Activated CD8-positive, alpha-beta T cell treated with anti-CD3 and anti-CD28 coated beads for 36 hours (primary cell): ENCODE data around the gene RAB26. TPM values are rescaled to one million over a fixed set of nuclear protein-coding genes. Genes with fewer than 3 reads are reported as not detected.

ENCODE experiments used
- ATAC-seq: fragments of 200-7000 bp; cut with Tn5 transposase; one replicate; pipeline ENCODE4 v1.10.0; 2021; ENCODE audit warnings: mild to moderate bottlenecking, moderate library complexity
- CTCF ChIA-PET: fragments of 350-600 bp; sonication (Branson Sonifier 250); formaldehyde crosslinking; loops from one replicate; lab custom pipeline; 2021; ENCODE audit warnings: antibody characterized with exemption; lab: Charles Lee
- POLR2A ChIA-PET: fragments of 350-600 bp; sonication (Branson Sonifier 250); formaldehyde crosslinking; loops from one replicate; lab custom pipeline; 2021; ENCODE audit warnings: antibody characterized with exemption; lab: Charles Lee
- DNase-seq: peaks from one replicate; pipeline ENCODE4 v3.0.0-alpha.2; 2020
- H3K27ac Mint-ChIP-seq: one replicate; pipeline ENCODE4 v1.8.0; 2021; ENCODE audit warnings: mild to moderate bottlenecking, mixed read lengths
- H3K27me3 Mint-ChIP-seq: one replicate; pipeline ENCODE4 v1.8.0; 2021; ENCODE audit warnings: mixed read lengths
- H3K36me3 Mint-ChIP-seq: one replicate; pipeline ENCODE4 v1.8.0; 2021; ENCODE audit warnings: low read depth, mixed read lengths
- H3K4me1 Mint-ChIP-seq: one replicate; pipeline ENCODE4 v1.8.0; 2021; ENCODE audit warnings: low read depth, mixed read lengths
- H3K4me3 Mint-ChIP-seq: one replicate; pipeline ENCODE4 v1.8.0; 2021; ENCODE audit warnings: mild to moderate bottlenecking, moderate library complexity, mixed read lengths
- H3K9me3 Mint-ChIP-seq: one replicate; pipeline ENCODE4 v1.8.0; 2021; ENCODE audit warnings: mixed read lengths
- intact Hi-C: fragments of 100-400 bp; cut with micrococcal nuclease; formaldehyde crosslinking; loops from one replicate; pipeline ENCODE4 v1.10.0; 2022
- total RNA-seq, 2 experiments: library from RNA; stranded (reverse); gene quantifications; one replicate each; pipeline ENCODE4 v1.2.3, GENCODE V29; 2021
- TF ChIP-seq, protein P1 (sequence below): fragments of 200-600 bp; IDR thresholded peaks from one replicate; pipeline ENCODE4 v1.8.0; 2022; ENCODE audit warnings: antibody characterized with exemption, mild to moderate bottlenecking

RAB26 gene
- total RNA-seq, 2 experiments from 2014 or later, result 0.34 to 0.49 TPM

GRCh38 chr16:2196162-2196980 is 47.9 kb downstream of the RAB26 start, which contains the start of gene CASKIN1:
Gene CASKIN1 (minus strand): TSS chr16:2196605. CDS start chr16:2196432, 173 bp downstream.
- Mint-ChIP-seq H3K4me1 (peaks cover 3% of the 10 kb centered on the region), H3K4me3 (peak within 1 kb of the TSS; percentile 55), H3K27ac (no peak within 1 kb of the TSS), H3K9me3 (no peaks in the 10 kb centered on the region), H3K36me3 (no peaks in the 10 kb centered on the region), H3K27me3 (peaks cover 23% of the 10 kb centered on the region)
- TF ChIP-seq, protein P1, sequence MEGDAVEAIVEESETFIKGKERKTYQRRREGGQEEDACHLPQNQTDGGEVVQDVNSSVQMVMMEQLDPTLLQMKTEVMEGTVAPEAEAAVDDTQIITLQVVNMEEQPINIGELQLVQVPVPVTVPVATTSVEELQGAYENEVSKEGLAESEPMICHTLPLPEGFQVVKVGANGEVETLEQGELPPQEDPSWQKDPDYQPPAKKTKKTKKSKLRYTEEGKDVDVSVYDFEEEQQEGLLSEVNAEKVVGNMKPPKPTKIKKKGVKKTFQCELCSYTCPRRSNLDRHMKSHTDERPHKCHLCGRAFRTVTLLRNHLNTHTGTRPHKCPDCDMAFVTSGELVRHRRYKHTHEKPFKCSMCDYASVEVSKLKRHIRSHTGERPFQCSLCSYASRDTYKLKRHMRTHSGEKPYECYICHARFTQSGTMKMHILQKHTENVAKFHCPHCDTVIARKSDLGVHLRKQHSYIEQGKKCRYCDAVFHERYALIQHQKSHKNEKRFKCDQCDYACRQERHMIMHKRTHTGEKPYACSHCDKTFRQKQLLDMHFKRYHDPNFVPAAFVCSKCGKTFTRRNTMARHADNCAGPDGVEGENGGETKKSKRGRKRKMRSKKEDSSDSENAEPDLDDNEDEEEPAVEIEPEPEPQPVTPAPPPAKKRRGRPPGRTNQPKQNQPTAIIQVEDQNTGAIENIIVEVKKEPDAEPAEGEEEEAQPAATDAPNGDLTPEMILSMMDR, result no peak
- ChIA-PET CTCF (interaction anchor here (0.6 to 3.9 kb wide), 3 partner anchors 55 to 225 kb away, joined by 3 to 24 read pairs (median 4); partner anchors contain the start of gene ECI1), POLR2A (interaction anchor here (1.0 to 3.6 kb wide), 4 partner anchors 8 to 41 kb away, joined by 3 to 18 read pairs (median 12); partner anchors contain the start of gene TRAF7)
- no peak for DNase-seq
- peak; percentile 50 for ATAC-seq
- intact Hi-C loops, result no loop called here

- peaks cover 3% of the 10 kb centered on the region for H3K4me1 Mint-ChIP-seq
- intact Hi-C loops, result no loop called here
Observed at GRCh38 chr16:2196981-2197511, 48.6 kb downstream of the RAB26 start.

DNA sequence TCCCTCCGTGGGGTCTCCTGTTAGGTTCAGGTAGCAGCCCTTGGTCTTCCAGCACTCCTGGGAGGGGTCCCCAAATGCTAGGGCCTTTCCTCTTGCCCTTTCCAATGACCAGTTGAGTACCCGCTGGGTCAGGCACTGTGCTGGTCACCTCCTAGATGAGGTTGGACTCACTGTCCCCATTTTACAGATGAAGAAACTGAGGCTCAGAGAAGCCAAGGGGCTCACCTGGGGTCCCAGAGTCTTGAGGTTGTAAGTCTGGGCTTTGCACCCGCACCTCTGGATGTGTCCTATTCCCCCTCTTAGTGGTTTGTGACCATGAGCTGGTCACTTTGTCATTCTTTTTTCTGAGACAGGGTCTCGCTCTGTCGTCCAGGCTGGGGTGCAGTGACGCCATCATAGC is 49.3 kb downstream of the RAB26 start:
- no peak for ATAC-seq
- Mint-ChIP-seq H3K36me3 (no peaks in the 10 kb centered on the region), H3K27me3 (peaks cover 23% of the 10 kb centered on the region), H3K4me3 (peak overlapping the region; percentile 29), H3K27ac (no peak overlapping the region), H3K4me1 (peaks cover 3% of the 10 kb centered on the region), H3K9me3 (no peaks in the 10 kb centered on the region)
- intact Hi-C loops, result no loop called here
- POLR2A ChIA-PET, result interaction anchor here (1.2 to 3.6 kb wide), 3 partner anchors 42 to 151 kb away, joined by 3 to 18 read pairs (median 3); partner anchors contain the start of genes ECI1, NTHL1 and TRAF7
- DNase-seq, result no peak
- CTCF ChIA-PET, result interaction anchor here (0.7 kb wide), 1 partner anchor 492 kb away, joined by 3 read pairs; no protein-coding TSS in a partner anchor
- TF ChIP-seq, protein P1, result no peak

More at GRCh38 chr16:2196981-2197511, 48.6 kb downstream of the RAB26 start:
- CTCF ChIA-PET, result interaction anchor here (0.6 to 3.9 kb wide), 3 partner anchors 54 to 492 kb away, joined by 3 to 24 read pairs (median 3); partner anchors contain the start of gene ECI1
- POLR2A ChIA-PET, result interaction anchor here (1.2 to 3.6 kb wide), 2 partner anchors 42 to 150 kb away, joined by 3 to 18 read pairs; partner anchors contain the start of genes NTHL1 and TRAF7
- DNase-seq (no peak), ATAC-seq (no peak)
- peaks cover 23% of the 10 kb centered on the region for H3K27me3 Mint-ChIP-seq
- peak overlapping the region; percentile 48 for H3K4me3 Mint-ChIP-seq
- H3K36me3 Mint-ChIP-seq, result no peaks in the 10 kb centered on the region
- TF ChIP-seq, protein P1, result no peak
- no peak overlapping the region for H3K27ac Mint-ChIP-seq
- H3K9me3 Mint-ChIP-seq, result no peaks in the 10 kb centered on the region

DNA sequence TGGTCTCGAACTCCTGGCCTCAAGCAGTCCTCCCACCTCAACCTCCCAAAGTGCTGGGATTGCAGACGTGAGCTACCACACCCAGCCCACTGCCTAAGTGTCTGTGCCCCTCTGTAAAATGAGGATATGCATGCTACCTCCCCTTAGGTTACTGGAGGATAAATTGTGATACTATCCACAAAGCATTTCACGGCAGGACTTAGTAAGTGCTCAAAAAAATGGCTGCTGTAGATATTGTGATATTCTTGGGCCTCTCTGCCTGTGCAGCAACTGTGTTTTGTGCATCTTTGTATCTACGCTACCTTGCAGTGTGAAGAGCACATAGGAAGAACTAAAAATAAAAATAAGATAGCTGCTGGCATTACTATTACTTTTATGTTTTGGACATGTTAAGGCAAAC is 49.9 kb downstream of the RAB26 start:
- H3K9me3 Mint-ChIP-seq, result no peaks in the 10 kb centered on the region
- TF ChIP-seq, protein P1, result no peak
- H3K36me3 Mint-ChIP-seq, result no peaks in the 10 kb centered on the region
- CTCF ChIA-PET, result no interaction called here
- ATAC-seq (no peak), DNase-seq (no peak)
- peaks cover 3% of the 10 kb centered on the region for H3K4me1 Mint-ChIP-seq
- intact Hi-C loops, result no loop called here
- POLR2A ChIA-PET, result interaction anchor here (1.2 to 3.6 kb wide), 3 partner anchors 43 to 151 kb away, joined by 3 to 18 read pairs (median 3); partner anchors contain the start of genes ECI1, NTHL1 and TRAF7
- H3K27me3 Mint-ChIP-seq, result peaks cover 23% of the 10 kb centered on the region
- no peak overlapping the region for H3K4me3 Mint-ChIP-seq
- H3K27ac Mint-ChIP-seq, result no peak overlapping the region
